B cell (primary cell): ENCODE measurements around the gene COQ8A.

Experiments
- CTCF ChIP-seq: fragments of 200-600 bp; IDR thresholded peaks from one replicate; pipeline ENCODE4 v1.8.0; 2022; ENCODE audit warnings: antibody characterized with exemption, mild to moderate bottlenecking
- EZH2 ChIP-seq: IDR thresholded peaks from 2 replicates; pipeline ENCODE4 v1.6.1; 2012; ENCODE audit warnings: borderline replicate concordance, low read depth, mild to moderate bottlenecking, moderate library complexity, low read length; ENCODE audit not compliant: insufficient read depth, poor library complexity, severe bottlenecking

GRCh38 chr1:226973371-226973897 is 33.3 kb downstream of the COQ8A start:
- no peak for TF ChIP-seq CTCF
- TF ChIP-seq EZH2, result no peak
